ENCODE results near the gene SNRNP27. TPM values are rescaled to one million over a fixed set of nuclear protein-coding genes. Genes with fewer than 3 reads are reported as not detected.
A peak's percentile ranks its signal among the peaks of the same experiment; 100 is the strongest.

Gene SNRNP27, protein sequence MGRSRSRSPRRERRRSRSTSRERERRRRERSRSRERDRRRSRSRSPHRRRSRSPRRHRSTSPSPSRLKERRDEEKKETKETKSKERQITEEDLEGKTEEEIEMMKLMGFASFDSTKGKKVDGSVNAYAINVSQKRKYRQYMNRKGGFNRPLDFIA
- total RNA-seq (10 to 100 TPM; 45.1 to 58.3 TPM), polyA plus RNA-seq (10 to 100 TPM; 42.1 to 61.1 TPM)
- long read RNA-seq, donor 1, transcript SNRNP27-201 (6 exons, 1,802 nt): major isoform, 117 of 127 reads
- long read RNA-seq, donor 1, partial matches to known transcripts: 5 of 127 reads
- long read RNA-seq, donor 1, other reads (novel, unspliced or antisense): 4 of 127 reads
- long read RNA-seq, donor 2, transcript SNRNP27-201 (6 exons, 1,802 nt): major isoform, 12 of 17 reads
- long read RNA-seq, donor 2, partial matches to known transcripts: 3 of 17 reads
- long read RNA-seq, donor 2, other reads (novel, unspliced or antisense): 1 of 17 reads

DNA sequence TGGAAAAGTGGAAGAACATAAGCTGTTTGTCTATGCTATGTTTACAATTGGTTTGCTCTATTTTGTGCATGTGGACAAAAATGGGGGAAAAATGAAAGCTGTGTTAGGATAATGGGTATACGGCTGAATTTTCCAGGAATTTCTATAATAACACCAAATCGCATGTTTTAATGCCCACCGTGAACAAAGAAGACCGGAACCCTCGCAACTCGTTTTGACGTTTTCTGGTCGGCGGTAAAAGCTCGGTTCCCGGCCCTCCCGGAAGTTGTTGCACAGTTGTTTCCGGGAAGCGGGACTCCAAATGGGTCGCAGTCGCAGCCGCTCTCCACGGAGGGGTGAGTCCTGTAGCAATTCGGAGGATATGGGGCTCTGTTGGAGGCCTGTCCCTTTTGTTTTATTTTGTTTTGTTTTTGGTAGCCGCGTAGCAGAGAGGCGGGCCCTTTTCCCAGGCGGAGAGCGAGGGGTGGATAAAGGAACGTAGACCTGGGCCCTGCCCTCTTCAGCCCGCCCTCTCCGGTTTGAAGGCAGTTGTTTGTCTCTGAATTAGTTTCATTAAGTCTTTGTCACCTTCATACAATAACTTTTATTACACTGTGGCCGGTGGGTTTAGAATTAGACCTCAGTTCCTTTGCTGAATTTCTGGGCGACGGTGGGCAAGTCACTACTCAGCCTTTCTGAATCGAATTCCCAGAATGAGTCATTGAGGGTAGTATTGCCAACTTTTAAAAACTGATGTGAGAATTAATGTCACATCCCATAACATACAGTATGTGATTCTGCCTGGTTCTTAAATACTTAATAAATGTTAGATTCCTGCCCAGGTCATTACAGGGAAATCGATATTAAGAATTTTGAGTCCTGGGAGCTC is at the start of gene SNRNP27:
SNRNP27 (plus strand) TSS at position 273 of the 868 bp plus-strand sequence; CDS start at position 302, 29 bp downstream.
- H3K27ac ChIP-seq (ENCODE audit: low read depth in 1 of 2, low read length in 2 of 2): peak within 1 kb of the TSS; percentile 31 to 96
- 0% methylated on average over 32 of the region's 32 CpGs for WGBS, 2 donors
- intact Hi-C loops (cut with DNase I): no loop called here

DNA sequence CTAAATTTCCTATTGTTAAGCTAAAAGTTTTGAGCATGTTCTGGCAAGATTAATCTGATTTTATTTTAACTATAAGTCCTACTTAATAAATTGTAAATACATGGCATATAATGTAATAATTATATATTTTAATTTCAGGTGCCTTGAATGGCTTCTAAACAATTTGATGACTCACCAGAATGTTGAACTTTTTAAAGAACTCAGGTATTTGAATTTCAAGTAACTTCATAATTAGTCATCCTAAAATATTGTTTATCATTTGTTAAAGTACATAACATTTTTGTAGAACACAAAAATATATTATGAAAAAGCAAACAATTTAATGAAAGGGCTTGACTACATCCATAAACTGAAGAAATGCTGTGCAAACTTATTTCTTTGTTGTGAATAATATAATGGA is 49.8 kb upstream of the SNRNP27 start:
- H3K36me3 ChIP-seq (ENCODE audit: control insufficient read depth in 1 of 2, insufficient read depth in 2 of 2, low read length in 1 of 2): peaks cover 0 to 2% of the 10 kb centered on the region in 2 donors
- no peak overlapping the region for H3K27ac ChIP-seq (ENCODE audit: low read depth in 1 of 2, low read length in 2 of 2)
- ATAC-seq (ENCODE audit: low FRiP score): no peak
- no peak overlapping the region for H3K4me3 ChIP-seq (ENCODE audit: low read length in 2 of 2)
- no peaks in the 10 kb centered on the region for H3K4me1 ChIP-seq (ENCODE audit: control insufficient read depth in 1 of 2, insufficient read depth in 2 of 2, low read length in 2 of 2)
- H3K9me3 ChIP-seq (ENCODE audit: control insufficient read depth, low read length): no peaks in the 10 kb centered on the region
- H3K27me3 ChIP-seq (ENCODE audit: control insufficient read depth in 1 of 2, insufficient read depth in 2 of 2, low read length in 1 of 2): no peaks in the 10 kb centered on the region
- intact Hi-C loops (cut with DNase I): no loop called here
- no peak for DNase-seq

More for the DNA sequence above, at the start of gene SNRNP27:
- peaks cover 3% of the 10 kb centered on the region for H3K9me3 ChIP-seq (ENCODE audit: control insufficient read depth, low read length)
- peaks cover 0 to 4% of the 10 kb centered on the region in 2 donors for H3K36me3 ChIP-seq (ENCODE audit: control insufficient read depth in 1 of 2, insufficient read depth in 2 of 2, low read length in 1 of 2)
- DNase-seq (peak; percentile 89 to 91), ATAC-seq (ENCODE audit: low FRiP score) (peak; percentile 92)
- no peaks in the 10 kb centered on the region for H3K27me3 ChIP-seq (ENCODE audit: control insufficient read depth in 1 of 2, insufficient read depth in 2 of 2, low read length in 1 of 2)
- no peaks in the 10 kb centered on the region for H3K4me1 ChIP-seq (ENCODE audit: control insufficient read depth in 1 of 2, insufficient read depth in 2 of 2, low read length in 2 of 2)
- H3K4me3 ChIP-seq (ENCODE audit: low read length in 2 of 2): peak within 1 kb of the TSS; percentile 79 to 99

DNA sequence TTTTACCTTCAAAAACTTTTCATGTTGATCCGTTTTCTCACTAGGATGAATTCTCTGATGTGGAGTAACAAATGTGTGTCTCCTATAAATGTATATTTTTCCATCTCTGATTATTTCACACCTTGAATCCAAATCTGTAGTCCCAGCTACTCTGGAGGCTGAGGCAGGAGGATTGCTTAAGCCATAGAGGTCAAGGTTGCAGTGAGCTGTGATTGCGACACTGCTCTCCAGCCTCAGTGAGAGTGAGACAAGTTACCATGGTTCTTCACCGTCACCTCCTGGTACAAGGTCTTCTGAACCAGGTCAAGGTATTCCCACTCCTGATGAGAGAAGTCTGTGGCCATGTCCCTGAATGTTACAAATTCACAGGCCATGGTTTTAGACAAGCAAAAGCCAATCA is 49.2 kb upstream of the SNRNP27 start:
- 95 to 98% methylated on average over 3 of the region's 3 CpGs for WGBS, 2 donors

DNA sequence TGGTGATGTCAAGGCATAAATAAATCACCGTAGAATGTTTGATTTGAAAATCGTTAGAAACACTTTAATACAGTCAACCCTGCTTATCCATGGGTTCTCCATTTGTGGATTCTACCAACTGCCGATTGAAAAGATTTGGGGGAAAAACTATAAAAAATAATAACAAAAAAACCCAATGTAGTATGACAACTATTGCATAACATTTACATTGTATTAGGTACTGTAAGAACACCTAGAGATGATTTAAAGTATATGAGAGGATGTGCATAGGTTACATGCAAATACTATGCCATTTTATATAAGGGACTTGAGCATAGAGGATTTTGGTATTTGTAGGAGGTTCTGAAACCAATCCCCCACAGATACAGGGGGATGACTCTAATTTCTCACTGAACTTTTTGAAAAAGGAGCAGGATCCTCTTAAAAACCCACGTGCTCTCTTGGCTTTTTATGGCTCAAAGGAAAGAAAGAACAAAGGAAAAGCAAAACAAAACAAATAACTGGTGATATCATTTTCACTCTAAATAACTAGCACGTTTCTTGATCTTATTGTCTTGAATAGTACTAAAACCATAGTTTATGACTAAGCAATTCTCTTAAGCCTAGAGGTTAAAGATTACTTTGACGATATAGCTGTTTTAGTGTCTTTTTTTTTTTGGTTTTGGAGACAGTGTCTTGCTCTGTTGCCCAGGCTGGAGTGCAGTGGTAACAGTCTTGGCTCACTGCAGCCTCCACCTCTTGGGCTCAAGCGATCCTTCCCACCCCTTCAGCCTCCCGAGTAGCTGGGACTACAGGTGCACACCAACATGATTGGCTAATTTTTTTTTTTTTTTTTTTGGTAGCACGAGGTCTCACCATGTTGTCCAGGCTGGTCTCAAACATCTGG is 47.3 kb upstream of the SNRNP27 start:
- no peak for DNase-seq
- Histone ChIP-seq H3K36me3 (ENCODE audit: control insufficient read depth in 1 of 2, insufficient read depth in 2 of 2, low read length in 1 of 2) (peaks cover 2 to 5% of the 10 kb centered on the region in 2 donors), H3K27ac (ENCODE audit: low read depth in 1 of 2, low read length in 2 of 2) (no peak overlapping the region), H3K4me1 (ENCODE audit: control insufficient read depth in 1 of 2, insufficient read depth in 2 of 2, low read length in 2 of 2) (no peaks in the 10 kb centered on the region), H3K9me3 (ENCODE audit: control insufficient read depth, low read length) (no peaks in the 10 kb centered on the region), H3K4me3 (ENCODE audit: low read length in 2 of 2) (no peak overlapping the region), H3K27me3 (ENCODE audit: control insufficient read depth in 1 of 2, insufficient read depth in 2 of 2, low read length in 1 of 2) (no peaks in the 10 kb centered on the region)
- no peak for ATAC-seq (ENCODE audit: low FRiP score)
- intact Hi-C loops (cut with DNase I): no loop called here
- WGBS, 2 donors: 88 to 90% methylated on average over 8 to 9 of the region's 9 CpGs

More for the DNA sequence above, 49.2 kb upstream of the SNRNP27 start:
- Histone ChIP-seq H3K4me3 (ENCODE audit: low read length in 2 of 2) (no peak overlapping the region), H3K9me3 (ENCODE audit: control insufficient read depth, low read length) (no peaks in the 10 kb centered on the region), H3K4me1 (ENCODE audit: control insufficient read depth in 1 of 2, insufficient read depth in 2 of 2, low read length in 2 of 2) (no peaks in the 10 kb centered on the region), H3K27me3 (ENCODE audit: control insufficient read depth in 1 of 2, insufficient read depth in 2 of 2, low read length in 1 of 2) (no peaks in the 10 kb centered on the region), H3K36me3 (ENCODE audit: control insufficient read depth in 1 of 2, insufficient read depth in 2 of 2, low read length in 1 of 2) (peaks cover 2 to 3% of the 10 kb centered on the region in 2 donors), H3K27ac (ENCODE audit: low read depth in 1 of 2, low read length in 2 of 2) (no peak overlapping the region)
- intact Hi-C loops (cut with DNase I): no loop called here
- ATAC-seq (ENCODE audit: low FRiP score) (no peak), DNase-seq (no peak)

DNA sequence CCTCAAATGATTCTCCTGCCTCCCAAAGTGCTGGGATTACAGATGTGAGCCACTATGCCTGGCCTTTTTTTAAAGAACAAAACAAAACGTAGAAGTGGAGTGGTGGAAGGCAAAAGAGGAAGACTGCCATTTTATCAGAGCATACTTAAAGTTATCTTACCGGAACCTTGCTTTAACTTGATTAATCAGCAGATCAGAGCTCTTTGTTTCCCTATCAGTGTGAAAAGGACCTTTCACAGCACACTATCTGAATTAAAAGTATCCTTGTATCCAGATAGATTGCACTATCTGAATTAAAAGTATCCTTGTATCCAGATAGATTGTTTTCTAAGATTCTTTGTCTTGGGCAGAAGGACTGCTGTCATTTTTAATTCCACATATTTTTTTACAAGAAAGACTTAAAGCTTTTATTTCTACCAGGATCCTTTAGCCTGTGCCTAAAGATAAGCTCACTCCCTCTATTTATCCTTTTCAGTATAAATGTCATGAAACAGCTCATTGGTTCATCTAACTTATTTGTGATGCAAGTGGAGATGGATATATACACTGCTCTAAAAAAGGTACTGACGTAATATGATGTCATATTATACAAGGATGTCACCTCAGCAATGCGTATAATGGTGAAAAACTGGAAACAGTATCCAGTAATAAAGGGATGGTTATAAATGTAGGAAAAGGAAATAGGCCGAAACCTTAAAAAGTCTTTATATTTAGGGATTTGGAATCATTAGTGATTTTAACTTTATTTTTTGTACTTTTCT is 46.5 kb upstream of the SNRNP27 start:
- Histone ChIP-seq H3K9me3 (ENCODE audit: control insufficient read depth, low read length) (no peaks in the 10 kb centered on the region), H3K27ac (ENCODE audit: low read depth in 1 of 2, low read length in 2 of 2) (no peak overlapping the region), H3K36me3 (ENCODE audit: control insufficient read depth in 1 of 2, insufficient read depth in 2 of 2, low read length in 1 of 2) (peaks cover 4 to 7% of the 10 kb centered on the region in 2 donors), H3K27me3 (ENCODE audit: control insufficient read depth in 1 of 2, insufficient read depth in 2 of 2, low read length in 1 of 2) (no peaks in the 10 kb centered on the region), H3K4me1 (ENCODE audit: control insufficient read depth in 1 of 2, insufficient read depth in 2 of 2, low read length in 2 of 2) (no peaks in the 10 kb centered on the region), H3K4me3 (ENCODE audit: low read length in 2 of 2) (no peak overlapping the region)
- no peak for DNase-seq
- no peak for ATAC-seq (ENCODE audit: low FRiP score)
- WGBS, 2 donors: 93 to 95% methylated on average over 5 of the region's 5 CpGs
- intact Hi-C loops (cut with DNase I): no loop called here

DNA sequence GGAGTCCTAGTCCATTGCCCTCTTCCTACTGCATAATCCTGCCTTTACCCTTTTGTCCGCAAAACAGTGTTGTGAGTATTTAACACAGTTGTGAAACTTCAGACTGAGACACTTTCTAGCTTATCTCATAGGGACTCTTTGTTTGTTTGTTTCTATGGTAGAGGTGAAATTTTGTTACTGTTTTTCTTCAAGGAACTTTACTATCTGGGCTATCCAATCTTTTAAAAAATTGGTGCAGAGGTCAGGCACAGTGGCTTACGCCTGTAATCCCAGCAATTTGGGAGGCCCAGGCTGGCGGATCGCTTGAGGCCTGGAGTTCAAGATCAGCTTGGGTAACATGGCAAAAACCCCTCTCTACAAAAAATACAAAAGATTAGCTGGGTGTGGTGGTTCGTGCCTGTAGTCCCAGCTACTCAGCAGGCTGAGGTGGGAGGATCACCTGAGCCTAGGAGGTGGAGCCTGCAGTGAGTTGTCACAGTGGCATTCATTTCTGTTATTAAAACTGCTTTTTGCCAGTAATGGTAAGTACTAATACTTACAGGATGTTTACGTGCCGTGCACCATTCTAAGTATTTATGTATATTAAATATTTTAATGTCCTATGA is 45.5 kb upstream of the SNRNP27 start:
- Histone ChIP-seq H3K4me3 (ENCODE audit: low read length in 2 of 2) (no peak overlapping the region), H3K9me3 (ENCODE audit: control insufficient read depth, low read length) (no peaks in the 10 kb centered on the region), H3K36me3 (ENCODE audit: control insufficient read depth in 1 of 2, insufficient read depth in 2 of 2, low read length in 1 of 2) (peaks cover 4 to 7% of the 10 kb centered on the region in 2 donors), H3K4me1 (ENCODE audit: control insufficient read depth in 1 of 2, insufficient read depth in 2 of 2, low read length in 2 of 2) (no peaks in the 10 kb centered on the region), H3K27me3 (ENCODE audit: control insufficient read depth in 1 of 2, insufficient read depth in 2 of 2, low read length in 1 of 2) (no peaks in the 10 kb centered on the region), H3K27ac (ENCODE audit: low read depth in 1 of 2, low read length in 2 of 2) (no peak overlapping the region)
- 93 to 94% methylated on average over 7 of the region's 7 CpGs for WGBS, 2 donors
- intact Hi-C loops (cut with DNase I): no loop called here
- DNase-seq: no peak
- no peak for ATAC-seq (ENCODE audit: low FRiP score)

DNA sequence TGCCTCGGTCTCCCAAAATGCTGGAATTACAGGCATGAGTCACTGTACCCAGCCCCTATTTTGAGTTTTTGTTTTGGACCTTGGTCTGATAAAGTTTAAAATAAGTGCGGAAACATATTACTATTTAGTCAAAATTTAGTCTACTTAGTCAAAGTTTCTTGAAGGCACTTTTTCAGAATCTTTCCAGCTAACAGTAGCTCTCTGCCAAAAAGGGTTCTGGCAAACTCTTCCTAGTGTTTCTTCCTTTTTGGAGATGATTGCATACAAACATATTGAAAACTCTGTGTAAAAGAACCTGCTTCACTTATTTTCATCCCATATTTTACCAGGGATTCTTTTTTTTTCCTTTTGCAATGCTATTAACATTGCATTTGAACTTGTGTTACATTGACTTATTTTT is 35.5 kb upstream of the SNRNP27 start:
- ATAC-seq (ENCODE audit: low FRiP score): no peak
- WGBS, 2 donors: 69 to 82% methylated on average over 2 of the region's 2 CpGs
- Histone ChIP-seq H3K4me3 (ENCODE audit: low read length in 2 of 2) (no peak overlapping the region), H3K4me1 (ENCODE audit: control insufficient read depth in 1 of 2, insufficient read depth in 2 of 2, low read length in 2 of 2) (no peaks in the 10 kb centered on the region), H3K9me3 (ENCODE audit: control insufficient read depth, low read length) (no peaks in the 10 kb centered on the region), H3K36me3 (ENCODE audit: control insufficient read depth in 1 of 2, insufficient read depth in 2 of 2, low read length in 1 of 2) (no peaks in the 10 kb centered on the region), H3K27ac (ENCODE audit: low read depth in 1 of 2, low read length in 2 of 2) (no peak overlapping the region), H3K27me3 (ENCODE audit: control insufficient read depth in 1 of 2, insufficient read depth in 2 of 2, low read length in 1 of 2) (no peaks in the 10 kb centered on the region)
- intact Hi-C loops (cut with DNase I): no loop called here
- no peak for DNase-seq
